K562 (cell line): Measurements from ENCODE around the gene OTULIN. TPM values are rescaled to one million over a fixed set of nuclear protein-coding genes. Genes with fewer than 3 reads are reported as not detected.

Source experiments
- BCL6 ChIP-seq: fragments of 250-450 bp; sonication (Bioruptor Pico); IDR thresholded peaks from 2 replicates; pipeline ENCODE4 v1.4.0; 2020
- CHD4 ChIP-seq: fragments of 200-600 bp; sonication (generic); IDR thresholded peaks from 3 replicates; pipeline ENCODE4 v1.6.1; 2012; ENCODE audit warnings: low read depth, mild to moderate bottlenecking, mixed read lengths, low read length, inconsistent platforms; ENCODE audit not compliant: insufficient read depth, insufficient replicate concordance, poor library complexity, severe bottlenecking
- CREM ChIP-seq: IDR thresholded peaks from 2 replicates; pipeline ENCODE4 v1.6.1; 2014; ENCODE audit warnings: antibody characterized with exemption, low read depth
- E2F1 ChIP-seq: sonication (generic); formaldehyde crosslinking; IDR thresholded peaks from 2 replicates; pipeline ENCODE4 v1.8.1; 2023; ENCODE audit warnings: mild to moderate bottlenecking, missing genetic modification reagents, moderate library complexity
- E2F3 ChIP-seq: fragments of 250-450 bp; sonication (Bioruptor Pico); IDR thresholded peaks from 2 replicates; pipeline ENCODE4 v1.4.0; 2020; ENCODE audit warnings: mild to moderate bottlenecking
- ESRRA ChIP-seq: fragments of 450-650 bp; IDR thresholded peaks from 2 replicates; pipeline ENCODE4 v1.6.1; 2014; ENCODE audit warnings: low read depth, mild to moderate bottlenecking, moderate library complexity, borderline replicate concordance
- ETV6 ChIP-seq, 3 experiments: fragments of 150-350 bp in 1 of 3; sonication (generic) in 1 of 3; formaldehyde crosslinking in 1 of 3; IDR thresholded peaks; 2 replicates each; pipeline versions ENCODE4 v1.6.1 to v1.8.0; 2014 to 2022; ENCODE audit warnings: borderline replicate concordance in 2 of 3, low read depth in 2 of 3, antibody characterized with exemption in 1 of 3, low read length in 1 of 3, mild to moderate bottlenecking in 1 of 3, missing genetic modification reagents in 1 of 3
- FIP1L1 ChIP-seq: fragments of 200-400 bp; formaldehyde crosslinking; IDR thresholded peaks from 2 replicates; pipeline ENCODE4 v1.6.1; 2018; ENCODE audit warnings: mild to moderate bottlenecking, low read depth, low read length; ENCODE audit not compliant: poor library complexity, severe bottlenecking
- FOXP1 ChIP-seq: sonication (generic); formaldehyde crosslinking; IDR thresholded peaks from 2 replicates; pipeline ENCODE4 v1.8.0; 2022; ENCODE audit warnings: mild to moderate bottlenecking, missing genetic modification reagents
- GTF2E2 ChIP-seq: fragments of 200-800 bp; sonication (Bioruptor generic); IDR thresholded peaks from 2 replicates; pipeline ENCODE4 v1.6.1; 2016; ENCODE audit warnings: missing genetic modification characterization, missing compliant biosample characterization
- HNRNPL ChIP-seq: fragments of 200-400 bp; formaldehyde crosslinking; IDR thresholded peaks from 2 replicates; pipeline ENCODE4 v1.6.1; 2017; ENCODE audit warnings: low read depth, mild to moderate bottlenecking, low read length
- HSF4 ChIP-seq: fragments of 250-450 bp; sonication (Bioruptor Pico); IDR thresholded peaks from 2 replicates; pipeline ENCODE4 v2.1.2; 2022; ENCODE audit warnings: mild to moderate bottlenecking, moderate library complexity, borderline replicate concordance
- KAT8 ChIP-seq: fragments of 450-650 bp; IDR thresholded peaks from 2 replicates; pipeline ENCODE4 v1.6.1; 2016; ENCODE audit warnings: low read depth, mild to moderate bottlenecking
- KHSRP ChIP-seq: fragments of 450-650 bp; IDR thresholded peaks from 2 replicates; pipeline ENCODE4 v1.6.1; 2017
- KLF16 ChIP-seq: IDR thresholded peaks from 2 replicates; pipeline ENCODE4 v1.6.1; 2016; ENCODE audit warnings: antibody characterized with exemption
- NFXL1 ChIP-seq: fragments of 450-650 bp; formaldehyde crosslinking; IDR thresholded peaks from 2 replicates; pipeline ENCODE4 v1.4.0; 2021; ENCODE audit warnings: mild to moderate bottlenecking
- PHF20 ChIP-seq: fragments of 450-650 bp; IDR thresholded peaks from 2 replicates; pipeline ENCODE4 v1.6.1; 2018; ENCODE audit not compliant: partially characterized antibody
- PTRF ChIP-seq: fragments of 450-650 bp; IDR thresholded peaks from 2 replicates; pipeline ENCODE4 v1.6.1; 2016; ENCODE audit warnings: mild to moderate bottlenecking, missing genetic modification characterization, missing compliant biosample characterization
- SMARCA5 ChIP-seq: fragments of 450-650 bp; IDR thresholded peaks from 2 replicates; pipeline ENCODE4 v1.6.1; 2016
- SREBF2 ChIP-seq: sonication (generic); formaldehyde crosslinking; IDR thresholded peaks from 2 replicates; pipeline ENCODE4 v1.4.0; 2020; ENCODE audit warnings: mild to moderate bottlenecking, missing genetic modification reagents
- STAG1 ChIP-seq: sonication (generic); formaldehyde crosslinking; IDR thresholded peaks from 2 replicates; pipeline ENCODE4 v1.5.0; 2020; ENCODE audit warnings: missing genetic modification reagents, borderline replicate concordance
- TAF7 ChIP-seq: fragments of 450-650 bp; IDR thresholded peaks from 2 replicates; pipeline ENCODE4 v1.6.1; 2016; ENCODE audit warnings: missing genetic modification characterization, missing compliant biosample characterization
- ZNF12 ChIP-seq: sonication (generic); formaldehyde crosslinking; IDR thresholded peaks from 2 replicates; pipeline ENCODE4 v1.4.0; 2020; ENCODE audit warnings: mild to moderate bottlenecking, missing genetic modification reagents
- ZNF584 ChIP-seq: fragments of 200-800 bp; sonication (Bioruptor generic); IDR thresholded peaks from 2 replicates; pipeline ENCODE4 v1.6.1; 2016; ENCODE audit warnings: low read depth, mild to moderate bottlenecking, missing genetic modification characterization, missing compliant biosample characterization
- ZNF707 ChIP-seq: fragments of 250-450 bp; sonication (Bioruptor Pico); conservative IDR thresholded peaks from 2 replicates; pipeline ENCODE4 v1.8.0; 2022; ENCODE audit warnings: inconsistent platforms, mild to moderate bottlenecking, moderate library complexity
- polyA plus RNA-seq, 8 experiments: library from polyadenylated mRNA; depleted of rRNA in 4 of 8; stranded (reverse) in 5 of 8; unstranded in 3 of 8; fragments of >200 nt; fragmentation: Nextera tagmentation in 2 of 8; fragmentation: Illumina TruSeq in 1 of 8; extraction: Ambion mirVana in 2 of 8; extraction: Trizol in 1 of 8; gene quantifications; 2 replicates each; pipeline versions ENCODE4 v1.2.1 to v1.2.3, GENCODE V29; 2011 to 2014; ENCODE audit warnings: inconsistent platforms in 1 of 8, missing spikeins in 1 of 8
- total RNA-seq, 7 experiments: library from RNA; depleted of rRNA in 6 of 7; stranded (reverse); fragments of >200 nt in 6 of 7; fragmentation: Illumina TruSeq in 2 of 7; extraction: Trizol in 2 of 7; gene quantifications; 2 replicates each; pipeline versions ENCODE4 v1.2.1 to v1.2.3, GENCODE V29; 2011 to 2021; ENCODE audit warnings: low replicate concordance in 1 of 7
- TF ChIP-seq, protein P1 (sequence below), 2 experiments: IDR thresholded peaks; 2 replicates each; pipeline ENCODE4 v1.6.1; 2011; ENCODE audit warnings: borderline replicate concordance in 1 of 2, control low read depth in 1 of 2, low read depth in 1 of 2, low read length in 1 of 2, mild to moderate bottlenecking in 1 of 2, mixed read lengths in 1 of 2, moderate library complexity in 1 of 2; ENCODE audit not compliant: insufficient read depth in 1 of 2, insufficient read length in 1 of 2, poor library complexity in 1 of 2, severe bottlenecking in 1 of 2; ENCODE audit errors: extremely low read depth in 1 of 2
- TF ChIP-seq, protein P2 (sequence below): IDR thresholded peaks from 3 replicates; pipeline ENCODE4 v1.6.1; 2011; ENCODE audit warnings: borderline replicate concordance, mild to moderate bottlenecking; ENCODE audit not compliant: insufficient read length, insufficient read depth

The OTULIN gene
- total and polyA plus RNA-seq, 9 of the 15 experiments (the other 6 are each of a cell fraction or from before 2014, with no cell fraction given): 3.3 to 33.6 (median 20.1) TPM

GRCh38 chr5:14727428-14727865, 62.9 kb downstream of the OTULIN start (continued):
- TF ChIP-seq, protein P1, sequence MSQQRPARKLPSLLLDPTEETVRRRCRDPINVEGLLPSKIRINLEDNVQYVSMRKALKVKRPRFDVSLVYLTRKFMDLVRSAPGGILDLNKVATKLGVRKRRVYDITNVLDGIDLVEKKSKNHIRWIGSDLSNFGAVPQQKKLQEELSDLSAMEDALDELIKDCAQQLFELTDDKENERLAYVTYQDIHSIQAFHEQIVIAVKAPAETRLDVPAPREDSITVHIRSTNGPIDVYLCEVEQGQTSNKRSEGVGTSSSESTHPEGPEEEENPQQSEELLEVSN (IDR thresholded peaks at IDR 0.05; ENCODE audit: borderline replicate concordance in 1 of 2, extremely low read depth in 1 of 2, insufficient read depth in 1 of 2, insufficient read length in 1 of 2, low read depth in 1 of 2, low read length in 1 of 2, poor library complexity in 1 of 2, severe bottlenecking in 1 of 2): no peak
- no peak for TF ChIP-seq ZNF584 (CRISPR knock-in tag)
- no peak for TF ChIP-seq FOXP1 (CRISPR knock-in tag)
- TF ChIP-seq GTF2E2 (tag): no peak
- no peak for TF ChIP-seq PHF20
- no peak for TF ChIP-seq ESRRA
- TF ChIP-seq SMARCA5: no peak
- no peak for TF ChIP-seq SREBF2 (CRISPR knock-in tag)
- TF ChIP-seq, protein P2, sequence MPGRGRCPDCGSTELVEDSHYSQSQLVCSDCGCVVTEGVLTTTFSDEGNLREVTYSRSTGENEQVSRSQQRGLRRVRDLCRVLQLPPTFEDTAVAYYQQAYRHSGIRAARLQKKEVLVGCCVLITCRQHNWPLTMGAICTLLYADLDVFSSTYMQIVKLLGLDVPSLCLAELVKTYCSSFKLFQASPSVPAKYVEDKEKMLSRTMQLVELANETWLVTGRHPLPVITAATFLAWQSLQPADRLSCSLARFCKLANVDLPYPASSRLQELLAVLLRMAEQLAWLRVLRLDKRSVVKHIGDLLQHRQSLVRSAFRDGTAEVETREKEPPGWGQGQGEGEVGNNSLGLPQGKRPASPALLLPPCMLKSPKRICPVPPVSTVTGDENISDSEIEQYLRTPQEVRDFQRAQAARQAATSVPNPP: no peak
- TF ChIP-seq FIP1L1: no peak
- no peak for TF ChIP-seq HSF4 (CRISPR knock-in tag)
- TF ChIP-seq TAF7 (tag): no peak
- TF ChIP-seq KLF16: 0 out of 2 replicates have a peak, but pooled peaks have one; percentile 40
- no peak for TF ChIP-seq E2F3 (CRISPR knock-in tag)
- TF ChIP-seq KAT8: no peak
- no peak for TF ChIP-seq ZNF707
- TF ChIP-seq ETV6 (IDR thresholded peaks at IDR 0.05; ENCODE audit: borderline replicate concordance in 1 of 2, low read depth in 2 of 2, low read length in 1 of 2): no peak
- no peak for TF ChIP-seq ETV6 (CRISPR knock-in tag; IDR thresholded peaks at IDR 0.05; ENCODE audit: borderline replicate concordance)
- TF ChIP-seq CHD4: no peak
- TF ChIP-seq ZNF12 (CRISPR knock-in tag): no peak
- no peak for TF ChIP-seq KHSRP
- peak; percentile 61; the same call in 1 of the 2 replicates for TF ChIP-seq STAG1 (CRISPR knock-in tag)
- TF ChIP-seq HNRNPL: no peak
- TF ChIP-seq NFXL1 (CRISPR knock-in tag): no peak
- TF ChIP-seq CREM: no peak
- TF ChIP-seq BCL6 (CRISPR knock-in tag): no peak
- no peak for TF ChIP-seq PTRF (tag)
- no peak for TF ChIP-seq E2F1 (CRISPR knock-in tag)
